ENCODE data around the gene RIOX2.

The RIOX2 gene

DNA sequence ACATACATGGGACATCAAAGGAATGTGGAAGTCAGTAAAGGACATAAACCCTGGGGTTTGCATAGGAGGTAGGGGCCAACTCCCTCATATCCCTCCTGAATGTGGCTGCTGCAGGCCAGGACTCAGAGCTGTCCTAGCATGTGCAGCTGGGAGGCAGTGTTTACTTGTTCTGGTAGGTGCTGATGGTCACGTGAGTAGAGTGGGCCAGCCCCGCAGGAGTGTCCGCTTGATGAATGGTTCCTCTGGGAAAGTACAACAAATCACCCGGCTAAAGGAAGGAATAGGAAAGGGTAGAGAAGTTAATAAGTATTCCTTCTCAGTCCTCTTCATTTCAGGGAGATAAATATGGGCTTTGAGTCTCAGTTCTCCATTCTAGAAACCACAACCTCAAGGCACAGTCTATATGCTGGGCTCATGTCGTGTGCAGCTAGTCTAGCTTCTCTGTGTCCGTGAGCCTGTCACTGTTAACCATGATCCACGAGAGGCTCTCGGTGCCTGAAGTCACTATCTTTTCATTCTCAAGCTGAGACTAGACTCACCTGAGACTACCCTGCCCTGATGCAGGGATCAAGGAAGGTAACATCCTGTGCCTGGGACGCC is 17.9 kb downstream of the RIOX2 start:
- Histone ChIP-seq H3K4me1 (no peaks in the 10 kb centered on the region), H3K27me3 (ENCODE audit: low read depth) (no peaks in the 10 kb centered on the region), H3K36me3 (replicated peaks) (peaks cover 48% of the 10 kb centered on the region), H3K9me3 (no peaks in the 10 kb centered on the region), H3K4me3 (no peak overlapping the region)
- no peak for DNase-seq (ENCODE audit: low spot score in 2 of 2)
- in situ Hi-C loops (cut with MboI; ENCODE audit: low sequenced_read_pairs): no loop called here

DNA sequence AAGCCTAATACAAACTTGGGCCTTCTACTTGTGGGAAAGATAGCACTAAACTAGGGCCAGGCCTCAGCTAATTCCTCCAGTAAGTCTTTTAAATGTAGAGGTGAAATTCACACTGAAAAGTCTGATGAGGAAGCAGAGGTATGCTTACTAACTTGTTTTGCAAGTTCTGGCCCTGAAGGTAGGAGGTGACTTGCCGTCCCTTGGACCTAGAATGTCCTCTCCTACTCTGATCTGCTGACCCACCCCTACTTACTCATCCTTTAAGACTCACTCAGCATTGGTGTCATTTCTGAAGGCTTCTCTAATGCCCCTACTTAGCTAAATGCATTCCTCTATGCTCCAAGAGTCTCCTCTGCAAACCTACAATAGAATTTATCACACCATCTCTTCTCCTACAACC is 19.4 kb downstream of the RIOX2 start:
- H3K36me3 ChIP-seq (replicated peaks): peaks cover 54% of the 10 kb centered on the region
- H3K9me3 ChIP-seq: no peaks in the 10 kb centered on the region
- in situ Hi-C loops (cut with MboI; ENCODE audit: low sequenced_read_pairs): no loop called here
- no peaks in the 10 kb centered on the region for H3K27me3 ChIP-seq (ENCODE audit: low read depth)
- H3K4me1 ChIP-seq: no peaks in the 10 kb centered on the region
- H3K4me3 ChIP-seq: no peak overlapping the region
- no peak for DNase-seq (ENCODE audit: low spot score in 2 of 2)

DNA sequence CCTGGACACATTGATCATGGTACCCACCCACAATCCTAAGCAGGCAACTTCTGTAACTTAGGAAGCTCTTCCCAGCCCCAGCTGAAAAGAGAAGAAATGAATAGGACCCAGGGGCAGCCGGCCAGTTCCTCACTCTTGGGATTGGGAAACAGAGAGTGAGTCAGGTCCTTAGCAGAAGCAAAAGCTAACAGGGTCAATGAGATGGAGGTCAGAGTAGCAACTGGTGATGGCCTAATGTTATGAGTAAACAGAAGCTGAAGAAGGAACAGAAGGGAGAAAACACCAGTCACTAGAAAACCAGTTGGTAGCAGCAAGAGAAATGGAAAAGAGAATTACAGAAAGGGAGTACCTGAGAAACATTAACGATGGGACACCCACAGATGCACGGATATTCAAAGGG is 20.0 kb downstream of the RIOX2 start:
- Histone ChIP-seq H3K4me1 (no peaks in the 10 kb centered on the region), H3K4me3 (no peak overlapping the region), H3K36me3 (replicated peaks) (peaks cover 58% of the 10 kb centered on the region), H3K9me3 (no peaks in the 10 kb centered on the region), H3K27me3 (ENCODE audit: low read depth) (no peaks in the 10 kb centered on the region)
- no peak for DNase-seq (ENCODE audit: low spot score in 2 of 2)
- in situ Hi-C loops (cut with MboI; ENCODE audit: low sequenced_read_pairs): no loop called here

DNA sequence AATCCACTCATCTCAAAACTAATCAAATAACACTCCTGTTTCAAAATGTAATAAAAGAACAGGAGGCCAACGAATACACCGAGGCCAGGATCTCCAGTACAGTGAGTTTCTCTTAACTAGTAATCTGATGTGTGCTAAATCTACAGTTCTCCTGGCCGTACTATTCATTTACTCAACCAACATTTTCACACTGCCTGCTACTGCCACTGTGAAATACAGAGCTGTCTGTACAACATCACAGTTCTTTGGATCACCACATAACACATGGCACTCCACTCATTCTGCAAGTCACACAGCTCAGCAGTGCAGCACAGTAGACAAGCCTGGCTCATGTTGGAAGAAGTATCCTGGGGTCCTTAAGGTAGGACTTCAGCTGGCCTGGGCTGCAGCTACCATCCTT is 21.9 kb downstream of the RIOX2 start:
- DNase-seq (ENCODE audit: low spot score in 2 of 2): no peak
- in situ Hi-C loops (cut with MboI; ENCODE audit: low sequenced_read_pairs): no loop called here
- no peak overlapping the region for H3K4me3 ChIP-seq
- no peaks in the 10 kb centered on the region for H3K4me1 ChIP-seq
- no peaks in the 10 kb centered on the region for H3K27me3 ChIP-seq (ENCODE audit: low read depth)
- H3K9me3 ChIP-seq: no peaks in the 10 kb centered on the region
- peaks cover 69% of the 10 kb centered on the region for H3K36me3 ChIP-seq (replicated peaks)

DNA sequence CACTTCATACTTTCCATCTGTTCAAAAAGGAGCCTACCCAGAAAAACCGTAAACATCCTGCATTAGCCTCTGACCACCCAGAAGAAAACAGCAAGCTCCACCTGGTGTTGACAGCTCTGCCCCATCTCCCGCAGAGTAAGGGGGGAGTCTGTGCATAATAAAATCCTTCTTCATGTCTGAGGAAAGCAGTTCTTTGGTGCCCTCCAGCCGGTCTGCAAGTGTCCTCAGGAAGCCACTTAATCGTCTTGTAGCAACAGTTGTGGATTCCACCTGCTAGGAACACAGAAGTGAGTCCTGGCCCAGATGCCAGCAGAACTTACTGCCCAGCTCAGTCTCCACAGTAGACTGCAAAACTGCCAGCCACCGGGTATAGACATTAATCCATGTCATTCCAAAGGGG is 22.5 kb downstream of the RIOX2 start:
- Histone ChIP-seq H3K27me3 (ENCODE audit: low read depth) (no peaks in the 10 kb centered on the region), H3K36me3 (replicated peaks) (peaks cover 71% of the 10 kb centered on the region), H3K4me3 (no peak overlapping the region), H3K9me3 (no peaks in the 10 kb centered on the region), H3K4me1 (no peaks in the 10 kb centered on the region)
- in situ Hi-C loops (cut with MboI; ENCODE audit: low sequenced_read_pairs): no loop called here
- DNase-seq (ENCODE audit: low spot score in 2 of 2): no peak

DNA sequence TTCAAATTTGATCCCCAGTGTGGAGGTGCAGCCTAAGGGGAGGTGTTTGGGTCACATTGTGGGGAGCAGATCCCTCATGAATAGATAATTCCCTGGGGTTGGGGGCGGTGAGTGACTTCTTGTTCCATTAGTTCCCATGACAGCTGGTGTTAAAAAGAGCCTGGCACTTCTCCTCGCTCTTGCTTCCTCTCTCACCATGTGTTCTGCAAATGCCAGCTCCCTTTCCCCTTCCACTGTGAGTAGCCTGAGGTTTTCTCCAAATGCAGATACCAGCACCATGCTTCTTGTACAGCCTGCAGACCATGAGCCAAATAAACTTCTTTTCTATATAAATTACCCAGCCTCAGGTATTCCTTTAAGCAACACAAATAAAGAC is 23.1 kb downstream of the RIOX2 start:
- no peaks in the 10 kb centered on the region for H3K9me3 ChIP-seq
- no peak for DNase-seq (ENCODE audit: low spot score in 2 of 2)
- no peaks in the 10 kb centered on the region for H3K4me1 ChIP-seq
- H3K27me3 ChIP-seq (ENCODE audit: low read depth): no peaks in the 10 kb centered on the region
- H3K4me3 ChIP-seq: no peak overlapping the region
- peaks cover 67% of the 10 kb centered on the region for H3K36me3 ChIP-seq (replicated peaks)
- in situ Hi-C loops (cut with MboI; ENCODE audit: low sequenced_read_pairs): no loop called here

DNA sequence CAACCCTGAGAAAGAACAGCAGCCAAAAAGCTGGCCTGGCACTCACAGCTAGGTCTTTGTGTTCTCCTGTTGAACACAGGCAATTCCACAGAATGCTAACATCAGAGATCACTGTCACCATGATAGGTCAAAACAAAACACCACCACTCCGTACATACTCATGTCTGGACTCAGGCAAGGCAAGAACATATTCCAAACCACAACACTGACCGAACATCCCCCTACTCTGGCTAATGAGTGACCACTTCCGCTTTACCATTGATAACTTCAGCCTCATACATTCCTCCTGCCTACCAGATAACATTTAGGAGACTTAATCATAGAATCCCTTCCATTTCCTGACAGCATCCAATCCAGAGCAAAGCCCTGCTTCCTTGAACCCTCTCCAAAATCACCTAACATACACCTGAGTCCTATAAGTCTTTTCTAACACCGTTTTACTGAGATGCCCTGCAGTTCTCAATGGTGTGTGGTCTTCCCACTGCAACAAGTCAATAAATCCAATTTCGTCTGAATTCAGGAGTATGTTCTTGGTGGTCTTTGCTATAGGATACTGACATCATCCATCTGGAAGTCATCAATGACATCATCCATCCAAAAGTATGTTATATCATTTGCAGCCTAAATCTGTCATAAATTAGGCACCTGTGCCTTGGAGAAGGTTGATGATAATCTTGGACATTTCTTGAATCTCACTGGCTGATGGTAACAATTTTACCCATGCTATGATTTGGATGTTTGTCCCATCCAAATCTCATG is 23.7 kb downstream of the RIOX2 start:
- H3K27me3 ChIP-seq (ENCODE audit: low read depth): no peaks in the 10 kb centered on the region
- in situ Hi-C loops (cut with MboI; ENCODE audit: low sequenced_read_pairs): no loop called here
- no peaks in the 10 kb centered on the region for H3K9me3 ChIP-seq
- no peak for DNase-seq (ENCODE audit: low spot score in 2 of 2)
- no peaks in the 10 kb centered on the region for H3K4me1 ChIP-seq
- peaks cover 65% of the 10 kb centered on the region for H3K36me3 ChIP-seq (replicated peaks)
- H3K4me3 ChIP-seq: no peak overlapping the region

DNA sequence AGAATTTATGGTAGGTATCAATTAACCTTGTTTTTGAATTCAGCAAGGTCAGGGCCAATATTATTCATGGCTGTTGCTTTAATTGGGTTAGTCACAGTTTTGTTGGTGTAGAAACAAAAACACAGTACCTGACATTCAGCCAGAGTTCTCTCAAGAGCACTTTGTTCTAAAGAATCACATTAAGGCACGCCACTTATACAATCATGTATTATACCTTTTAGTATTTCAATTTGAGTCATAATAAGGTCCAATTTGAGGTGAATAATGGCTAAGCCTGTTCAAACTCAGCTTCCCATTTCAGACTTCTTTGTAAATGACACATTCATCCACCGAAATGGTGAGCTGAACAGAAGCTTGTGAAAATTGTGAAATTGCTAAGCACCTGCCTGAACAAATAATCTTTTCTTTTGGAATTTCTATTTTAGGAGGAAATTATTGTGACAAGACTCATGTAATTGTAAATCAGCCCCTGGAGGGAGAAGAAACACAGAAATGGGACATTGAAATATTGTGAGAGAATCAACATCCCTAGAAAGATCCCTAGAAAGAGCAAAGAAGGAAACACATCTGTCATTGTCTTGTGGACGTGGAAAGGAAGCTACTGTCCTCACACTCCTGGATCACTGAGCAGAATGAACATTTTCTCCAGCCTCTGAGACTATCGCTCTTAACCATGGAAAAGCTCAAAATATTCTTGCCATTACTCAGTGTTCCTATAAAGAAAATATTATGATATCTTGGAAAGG is 29.3 kb downstream of the RIOX2 start:
- in situ Hi-C loops (cut with MboI; ENCODE audit: low sequenced_read_pairs): no loop called here
- no peak overlapping the region for H3K4me3 ChIP-seq
- H3K27me3 ChIP-seq (ENCODE audit: low read depth): no peaks in the 10 kb centered on the region
- H3K36me3 ChIP-seq (replicated peaks): peaks cover 53% of the 10 kb centered on the region
- peak in 1 of 2 experiments; percentile 28 for DNase-seq (ENCODE audit: low spot score in 2 of 2)
- no peaks in the 10 kb centered on the region for H3K9me3 ChIP-seq
- no peaks in the 10 kb centered on the region; the same call in 1 of the 2 replicates for H3K4me1 ChIP-seq

DNA sequence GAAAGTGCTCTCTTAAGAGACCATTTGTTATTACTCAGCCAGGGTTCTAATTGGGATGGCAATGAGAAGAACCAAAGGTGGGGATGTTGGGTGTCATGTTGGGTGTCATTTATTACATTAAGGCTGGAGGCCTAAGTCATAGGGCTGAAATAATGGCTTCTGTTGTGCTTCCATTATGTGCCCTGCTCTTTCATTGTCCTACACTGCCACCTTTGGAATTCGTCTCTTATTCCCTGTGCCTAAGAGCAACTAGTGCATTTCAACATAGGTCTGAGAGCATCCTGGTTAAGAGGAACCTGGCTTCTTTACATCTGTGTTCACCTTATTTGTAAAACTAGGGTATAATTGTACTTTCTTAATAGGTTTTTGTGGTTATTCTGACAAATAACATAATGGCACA is 32.2 kb downstream of the RIOX2 start:
- Histone ChIP-seq H3K9me3 (no peaks in the 10 kb centered on the region), H3K27me3 (ENCODE audit: low read depth) (no peaks in the 10 kb centered on the region), H3K4me1 (no peaks in the 10 kb centered on the region; the same call in 1 of the 2 replicates), H3K4me3 (no peak overlapping the region), H3K36me3 (replicated peaks) (peaks cover 27% of the 10 kb centered on the region)
- no peak for DNase-seq (ENCODE audit: low spot score in 2 of 2)
- in situ Hi-C loops (cut with MboI; ENCODE audit: low sequenced_read_pairs): no loop called here

DNA sequence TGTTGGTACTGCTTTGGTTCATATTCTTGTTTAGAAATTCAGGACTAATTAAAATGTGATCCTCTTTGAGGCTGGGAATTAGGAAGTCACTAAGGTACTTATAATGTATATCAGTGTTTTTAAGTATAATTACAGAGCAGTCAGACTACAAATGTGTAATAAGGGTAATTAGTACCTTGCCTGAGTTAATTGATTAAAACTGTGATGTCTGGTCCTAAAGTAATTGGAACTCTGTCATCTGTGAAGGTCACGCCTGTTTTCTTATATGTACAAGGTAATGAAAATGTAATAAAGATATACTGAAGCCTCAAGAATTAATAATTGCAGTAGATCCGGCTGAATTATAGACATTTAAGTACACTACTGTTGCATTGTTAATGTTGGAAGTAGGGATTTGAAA is 32.8 kb downstream of the RIOX2 start:
- in situ Hi-C loops (cut with MboI; ENCODE audit: low sequenced_read_pairs): no loop called here
- DNase-seq (ENCODE audit: low spot score in 2 of 2): no peak
- Histone ChIP-seq H3K36me3 (replicated peaks) (peaks cover 23% of the 10 kb centered on the region), H3K4me3 (no peak overlapping the region), H3K9me3 (no peaks in the 10 kb centered on the region), H3K4me1 (no peaks in the 10 kb centered on the region; the same call in 1 of the 2 replicates), H3K27me3 (ENCODE audit: low read depth) (no peaks in the 10 kb centered on the region)

DNA sequence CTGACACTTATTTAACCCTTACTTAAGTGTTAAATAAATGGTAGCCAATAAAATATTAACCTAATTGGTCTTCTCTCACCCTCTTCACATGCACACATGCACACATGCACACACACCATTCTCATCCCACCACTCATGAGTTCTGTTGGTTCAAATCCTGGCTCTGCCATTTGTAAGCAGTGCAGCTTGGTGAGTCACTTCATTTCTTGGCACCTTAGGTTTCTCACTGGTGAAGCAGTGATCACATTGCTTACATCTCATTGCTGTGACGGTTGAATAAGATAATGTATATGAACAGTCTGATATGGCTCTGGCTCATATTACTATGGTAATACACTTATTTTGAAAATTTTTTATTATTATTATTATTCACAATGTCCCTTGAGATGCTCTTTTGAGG is 33.8 kb downstream of the RIOX2 start:
- Histone ChIP-seq H3K36me3 (replicated peaks) (peaks cover 18% of the 10 kb centered on the region), H3K4me1 (no peaks in the 10 kb centered on the region; the same call in 1 of the 2 replicates), H3K4me3 (no peak overlapping the region), H3K9me3 (no peaks in the 10 kb centered on the region), H3K27me3 (ENCODE audit: low read depth) (no peaks in the 10 kb centered on the region)
- no peak for DNase-seq (ENCODE audit: low spot score in 2 of 2)
- in situ Hi-C loops (cut with MboI; ENCODE audit: low sequenced_read_pairs): no loop called here

DNA sequence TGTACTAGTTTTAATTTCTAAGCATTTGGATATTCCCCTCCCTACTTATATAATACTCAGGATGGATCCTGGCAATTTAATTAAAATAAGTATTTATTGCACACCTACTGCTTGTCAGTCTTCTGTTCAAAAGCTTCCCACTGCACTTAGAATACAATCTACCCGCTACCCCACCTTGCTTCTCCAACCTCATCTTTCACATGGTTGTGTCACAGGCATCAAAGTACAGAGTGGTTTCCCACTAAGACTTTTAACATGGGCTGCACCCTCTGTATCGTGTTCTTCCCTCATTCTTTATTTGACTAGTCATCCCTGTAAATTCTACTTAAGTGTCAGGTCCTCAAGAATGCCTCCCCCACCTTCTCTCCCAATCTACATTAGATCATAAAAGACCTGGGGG is 35.0 kb downstream of the RIOX2 start:
- Histone ChIP-seq H3K9me3 (no peaks in the 10 kb centered on the region), H3K36me3 (replicated peaks) (peaks cover 12% of the 10 kb centered on the region), H3K27me3 (ENCODE audit: low read depth) (no peaks in the 10 kb centered on the region), H3K4me1 (no peaks in the 10 kb centered on the region; the same call in 1 of the 2 replicates), H3K4me3 (no peak overlapping the region)
- in situ Hi-C loops (cut with MboI; ENCODE audit: low sequenced_read_pairs): no loop called here
- DNase-seq (ENCODE audit: low spot score in 2 of 2): no peak

DNA sequence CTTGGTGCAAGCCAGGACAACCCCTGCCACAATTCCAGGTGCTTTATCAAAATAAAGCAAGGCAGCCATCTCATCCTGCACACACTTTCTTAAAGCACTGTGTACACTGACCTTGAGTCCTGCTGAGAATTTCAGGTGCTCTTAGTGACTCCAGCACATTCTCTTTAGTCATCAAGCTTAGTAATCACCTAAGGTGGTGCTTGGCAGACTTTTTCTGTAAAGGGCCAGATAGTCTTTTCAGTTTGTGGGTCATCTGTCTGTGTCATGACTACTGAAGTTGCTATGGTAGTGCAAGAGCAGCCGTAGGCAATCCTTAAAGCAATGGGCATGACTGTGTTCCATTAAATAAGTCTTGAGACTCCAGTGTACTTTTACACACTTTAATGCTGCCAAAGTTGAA is 36.4 kb downstream of the RIOX2 start:
- no peak for DNase-seq (ENCODE audit: low spot score in 2 of 2)
- no peaks in the 10 kb centered on the region for H3K4me1 ChIP-seq
- H3K36me3 ChIP-seq (replicated peaks): peaks cover 5% of the 10 kb centered on the region
- H3K9me3 ChIP-seq: no peaks in the 10 kb centered on the region
- no peak overlapping the region for H3K4me3 ChIP-seq
- no peaks in the 10 kb centered on the region for H3K27me3 ChIP-seq (ENCODE audit: low read depth)
- in situ Hi-C loops (cut with MboI; ENCODE audit: low sequenced_read_pairs): no loop called here

DNA sequence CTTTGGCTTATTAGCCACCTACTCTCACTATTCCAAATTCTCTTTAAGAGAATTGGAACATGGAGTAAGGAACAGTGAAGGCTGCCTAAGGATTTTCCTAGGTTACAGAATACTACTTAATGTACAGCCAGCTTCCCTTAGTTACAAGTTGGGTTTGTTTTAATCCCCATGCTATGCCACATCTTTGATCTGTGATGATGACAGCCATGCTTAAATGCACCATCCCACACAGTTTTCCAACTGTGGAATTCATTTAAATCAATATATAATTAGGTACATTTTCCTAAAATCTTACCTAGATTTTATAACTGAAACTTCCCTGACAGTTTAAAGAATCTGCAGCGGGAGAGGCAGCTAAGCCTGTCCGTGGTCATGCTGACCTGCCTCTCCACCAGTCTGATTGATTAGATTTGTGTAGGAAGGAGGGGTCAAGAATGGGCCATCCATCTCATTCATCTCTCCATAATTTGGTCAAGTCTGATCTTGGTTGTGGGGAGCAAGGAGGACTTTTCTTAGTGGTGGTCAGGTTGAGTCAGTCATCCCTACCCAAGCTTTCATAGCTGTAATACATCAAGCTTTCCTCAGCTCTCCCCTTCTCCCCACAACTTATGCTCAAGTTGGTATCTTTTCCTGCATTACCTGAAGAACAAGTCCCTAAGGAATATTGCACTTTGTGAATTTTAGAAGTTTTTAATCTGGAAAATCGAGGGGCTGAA is 37.1 kb downstream of the RIOX2 start:
- Histone ChIP-seq H3K27me3 (ENCODE audit: low read depth) (no peaks in the 10 kb centered on the region), H3K4me3 (no peak overlapping the region), H3K36me3 (replicated peaks) (peaks cover 5% of the 10 kb centered on the region), H3K9me3 (no peaks in the 10 kb centered on the region), H3K4me1 (no peaks in the 10 kb centered on the region)
- in situ Hi-C loops (cut with MboI; ENCODE audit: low sequenced_read_pairs): no loop called here
- DNase-seq (ENCODE audit: low spot score in 2 of 2): no peak

All from HAP-1 (cell line).